ENCODE measurements around the gene PARN.

GRCh38 chr16:14510939-14511799 is 118.9 kb downstream of the PARN start:
- TF ChIP-seq CTCF (IDR thresholded peaks at IDR 0.05): no peak
- no peak for TF ChIP-seq POLR2A (IDR thresholded peaks at IDR 0.05)

All from body of pancreas (tissue), 4 donors.